Fibroblast of villous mesenchyme (primary cell): ENCODE measurements around the gene NCL. TPM values are rescaled to one million over a fixed set of nuclear protein-coding genes. Genes with fewer than 3 reads are reported as not detected.
A peak's percentile ranks its signal among the peaks of the same experiment; 100 is the strongest.

ENCODE experiments used
- DNase-seq: peaks from one replicate; pipeline ENCODE4 v3.0.0-alpha.2; 2010; ENCODE audit warnings: low read depth
- H3K4me3 ChIP-seq: 2 replicates; pipeline ENCODE4 v1.5.1; 2011; ENCODE audit warnings: low read depth, mild to moderate bottlenecking, low read length
- CTCF ChIP-seq: IDR thresholded peaks from 2 replicates; pipeline ENCODE4 v1.5.1; 2012; ENCODE audit warnings: low read depth, mild to moderate bottlenecking, low read length; ENCODE audit not compliant: insufficient read depth
- total RNA-seq: library from RNA; depleted of rRNA; stranded (reverse); fragments of >200 nt; gene quantifications from 2 replicates; pipeline ENCODE4 v1.2.3, GENCODE V29; 2012

NCL gene
- 100 and 103 TPM in 2 replicates for total RNA-seq

- DNase-seq, result peak; percentile 98
- peak within 1 kb of the TSS; percentile 97 for H3K4me3 ChIP-seq
- TF ChIP-seq CTCF, result no peak
These were observed at the start of gene NCL for GRCh38 chr2:231463698-231464575. NCL (minus strand) TSS chr2:231464484; CDS start chr2:231464353, 131 bp downstream.

GRCh38 chr2:231513746-231514224, 49.5 kb upstream of the NCL start:
- no peak for TF ChIP-seq CTCF
- no peak for DNase-seq
- peak overlapping the region; percentile 85 for H3K4me3 ChIP-seq

- no peak for TF ChIP-seq CTCF
- H3K4me3 ChIP-seq, result no peak overlapping the region
- DNase-seq, result no peak
These were observed 47.9 kb upstream of the NCL start for GRCh38 chr2:231512222-231512621.

DNA sequence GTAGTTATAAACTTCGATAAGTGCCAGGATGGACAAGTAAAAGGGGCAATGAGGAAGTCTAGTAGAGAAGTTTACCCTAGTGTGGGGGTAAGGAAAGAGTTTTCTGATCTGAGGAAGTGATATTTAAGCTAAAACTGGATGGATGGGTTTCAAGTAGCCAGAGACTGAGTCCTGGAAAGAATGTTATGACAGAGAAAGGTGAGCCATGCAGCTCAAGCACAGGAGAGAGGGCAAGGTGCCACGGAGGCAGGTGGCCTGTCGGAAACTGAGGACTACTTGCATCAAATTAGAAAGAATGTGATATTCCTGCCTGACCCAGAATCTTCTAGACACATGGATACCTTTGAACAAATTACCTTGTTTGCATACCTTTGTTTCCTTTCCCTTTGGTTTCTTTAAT, 39.5 kb upstream of the NCL start:
- no peak for DNase-seq
- no peak for TF ChIP-seq CTCF
- no peak overlapping the region for H3K4me3 ChIP-seq

DNA sequence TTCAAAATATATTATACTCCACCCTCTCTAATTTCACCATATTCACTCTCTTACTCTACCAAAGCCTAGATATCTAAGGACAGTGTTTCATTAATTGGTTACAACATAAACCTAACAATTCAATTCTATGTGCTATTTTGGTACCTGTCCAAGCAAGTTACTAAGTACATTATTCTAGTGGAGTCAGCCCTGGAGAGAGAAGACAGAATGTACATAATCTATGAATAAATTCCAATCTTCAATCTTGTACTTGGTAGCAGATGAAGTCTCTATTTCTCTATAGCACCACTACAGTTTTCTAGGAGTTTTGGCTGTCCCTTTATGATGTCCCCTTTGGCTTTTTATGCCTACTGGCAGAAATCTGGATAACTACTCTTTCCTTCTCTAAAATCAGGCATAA, 38.3 kb upstream of the NCL start:
- no peak for TF ChIP-seq CTCF
- DNase-seq, result no peak
- H3K4me3 ChIP-seq, result no peak overlapping the region

- TF ChIP-seq CTCF, result no peak
- DNase-seq, result no peak
- no peak overlapping the region for H3K4me3 ChIP-seq
These were observed 33.4 kb upstream of the NCL start for GRCh38 chr2:231497651-231498050.
